ENCODE data around the gene CPNE1.
"Not testable (repeated sequence)": the region's sequence is repeated elsewhere in the genome, so short reads cannot be mapped to it uniquely, and the experiment has no call there.

The CPNE1 gene

DNA sequence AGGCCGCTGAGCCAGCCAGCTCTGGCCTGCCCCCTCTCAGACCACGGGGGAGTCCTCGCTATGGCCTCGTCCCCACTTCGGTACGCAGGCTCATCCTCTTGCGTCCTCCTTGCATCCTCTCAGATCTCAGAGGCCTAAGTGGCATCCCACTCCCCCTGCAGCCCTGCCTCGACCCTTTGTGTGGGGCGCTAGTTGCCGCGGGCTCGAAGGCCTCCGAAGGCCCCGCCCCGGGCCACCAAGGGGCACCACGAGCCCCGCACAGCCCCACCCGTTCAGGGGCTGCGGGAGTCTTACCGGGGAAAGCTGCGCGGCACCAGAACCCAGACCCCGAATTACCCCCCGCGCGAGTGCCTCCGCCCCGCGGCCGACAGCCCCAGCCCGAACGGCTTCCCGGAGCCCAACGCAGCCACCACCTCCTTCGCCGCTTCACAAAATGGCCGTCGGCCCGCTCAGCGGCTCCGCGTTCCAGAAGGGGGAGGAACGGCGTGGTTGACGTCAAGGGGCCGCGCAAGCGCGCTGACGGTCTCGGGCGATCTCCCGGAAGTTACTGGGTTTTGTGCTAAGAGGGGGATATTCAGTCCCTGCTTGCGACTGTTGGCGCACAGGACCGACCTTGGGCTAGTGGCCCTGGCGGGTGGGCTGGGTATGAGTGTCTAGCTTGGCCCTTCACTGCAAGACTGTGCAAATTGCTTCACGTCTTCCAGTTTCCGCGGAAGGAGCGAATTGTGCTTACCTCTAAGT is at the start of gene CPNE1, which contains the start of gene RBM12:
CPNE1 (minus strand) TSS at position 435 of the 741 bp plus-strand sequence. CDS start 31,977 bp downstream, outside the sequence.
RBM12 (minus strand) TSS at position 435 of the 741 bp plus-strand sequence. CDS start 9,578 bp downstream, outside the sequence.
- H3K9me3 ChIP-seq (ENCODE audit: low read depth, low read length) = 0 out of 2 replicates have a peak, but pooled peaks cover 3% of the 10 kb centered on the region
- peak; percentile 99 for TF ChIP-seq POLR2AphosphoS5 (IDR thresholded peaks at IDR 0.05; ENCODE audit: borderline replicate concordance, low read depth, low read length)
- no peak for TF ChIP-seq FOXP2 (optimal IDR thresholded peaks at IDR 0.05; ENCODE audit: control extremely low read depth, extremely low read length, insufficient read depth)
- TF ChIP-seq EZH2 (IDR thresholded peaks at IDR 0.05) = no peak
- peaks cover 26% of the 10 kb centered on the region for H3K36me3 ChIP-seq (ENCODE audit: insufficient read depth, low read length)
- DNase-seq (ENCODE audit: low read depth, low spot score) = peak; percentile 75
- peak within 1 kb of the TSS; percentile 99 for H3K9ac ChIP-seq (ENCODE audit: insufficient read length)
- peak within 1 kb of the TSS; percentile 96 for H3K4me3 ChIP-seq
- peak within 1 kb of the TSS; percentile 86 for H3K27ac ChIP-seq

DNA sequence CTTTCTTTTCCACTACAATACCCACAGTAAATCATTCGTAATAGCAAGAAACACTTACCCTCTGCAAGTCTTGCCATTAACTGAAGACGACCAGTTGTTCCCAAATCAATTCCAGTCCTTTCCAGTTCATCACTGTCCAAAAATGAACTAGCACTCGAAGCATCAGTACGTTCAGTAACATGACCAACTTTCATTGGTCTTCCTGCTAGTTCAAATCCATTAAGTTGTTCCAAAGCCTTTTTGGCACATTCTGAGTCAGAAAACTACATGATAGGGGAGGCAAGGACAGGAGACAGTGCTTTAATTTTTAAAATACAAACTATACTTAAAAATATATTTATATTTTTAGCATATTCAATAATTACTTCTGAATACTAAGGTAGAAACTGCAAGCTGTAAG is 49.4 kb upstream of the CPNE1 start:
- H3K9ac ChIP-seq (ENCODE audit: insufficient read length) = no peak overlapping the region
- no peak for DNase-seq (ENCODE audit: low read depth, low spot score)

DNA sequence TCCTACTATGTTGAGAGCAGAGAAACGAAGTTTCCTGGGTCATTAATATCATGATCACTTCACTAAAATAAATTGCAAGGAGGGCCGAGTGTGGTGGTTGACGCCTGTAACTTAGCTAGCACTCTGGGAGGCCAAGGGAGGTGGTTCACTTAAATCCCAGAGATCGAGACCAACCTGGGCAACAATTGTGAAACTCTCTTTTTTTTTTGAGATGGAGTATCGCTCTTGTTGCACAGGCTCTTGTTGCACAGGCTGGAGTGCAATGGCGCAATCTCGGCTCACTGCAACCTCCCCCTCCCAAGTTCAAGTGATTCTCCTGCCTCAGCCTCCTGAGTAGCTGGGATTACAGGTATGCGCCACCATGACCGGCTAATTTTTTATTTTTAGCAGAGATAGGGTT is 48.4 kb upstream of the CPNE1 start:
- not testable (repeated sequence) for H3K4me3 ChIP-seq; H3K9ac ChIP-seq (ENCODE audit: insufficient read length); H3K9me3 ChIP-seq (ENCODE audit: low read depth, low read length); DNase-seq (ENCODE audit: low read depth, low spot score)
- Histone ChIP-seq H3K27ac (peak overlapping the region; percentile 57; the same call in 1 of the 2 replicates), H3K36me3 (ENCODE audit: insufficient read depth, low read length) (peaks cover 98% of the 10 kb centered on the region)

More for the DNA sequence above, 49.4 kb upstream of the CPNE1 start:
- no peak overlapping the region for H3K4me3 ChIP-seq
- H3K36me3 ChIP-seq (ENCODE audit: insufficient read depth, low read length) = peaks cover 98% of the 10 kb centered on the region
- TF ChIP-seq EZH2 (IDR thresholded peaks at IDR 0.05) = no peak
- no peak for TF ChIP-seq FOXP2 (optimal IDR thresholded peaks at IDR 0.05; ENCODE audit: control extremely low read depth, extremely low read length, insufficient read depth)
- no peak; the same call in 1 of the 2 replicates for TF ChIP-seq POLR2AphosphoS5 (IDR thresholded peaks at IDR 0.05; ENCODE audit: borderline replicate concordance, low read depth, low read length)
- no peak overlapping the region; the same call in 1 of the 2 replicates for H3K27ac ChIP-seq
- no peaks in the 10 kb centered on the region for H3K9me3 ChIP-seq (ENCODE audit: low read depth, low read length)

DNA sequence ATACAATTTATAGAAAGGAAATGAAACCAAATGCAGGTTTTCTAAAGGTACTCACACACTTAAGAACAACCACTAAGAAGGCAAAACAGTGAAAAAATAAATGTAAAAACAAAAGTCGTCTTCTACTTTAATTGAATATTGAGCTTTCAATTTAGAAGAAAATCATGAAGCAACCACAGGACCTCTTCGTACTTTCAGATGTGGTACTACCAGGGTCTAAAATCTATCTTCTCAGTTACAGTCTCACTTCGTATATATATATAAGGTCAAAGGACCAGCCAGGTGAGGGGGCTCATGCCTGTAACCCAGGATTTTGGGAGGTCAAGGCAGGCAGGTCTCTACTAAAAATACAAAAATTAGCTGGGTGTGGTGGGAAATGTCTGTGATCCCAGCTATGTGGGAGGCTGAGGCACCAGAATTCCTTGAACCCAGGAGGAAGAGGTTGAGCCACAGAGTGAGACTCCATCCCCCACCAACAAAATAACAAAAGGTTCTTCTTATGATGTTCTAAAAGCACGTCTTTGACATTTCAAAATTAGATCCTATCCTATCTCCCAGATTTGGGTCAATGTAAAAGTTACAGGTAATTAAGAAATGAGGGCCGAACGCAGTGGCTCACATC is 47.0 kb upstream of the CPNE1 start:
- Histone ChIP-seq H3K9ac (ENCODE audit: insufficient read length) (no peak overlapping the region), H3K4me3 (no peak overlapping the region), H3K27ac (peak overlapping the region; percentile 78; the same call in 1 of the 2 replicates), H3K9me3 (ENCODE audit: low read depth, low read length) (no peaks in the 10 kb centered on the region), H3K36me3 (ENCODE audit: insufficient read depth, low read length) (peaks cover 94% of the 10 kb centered on the region)
- TF ChIP-seq POLR2AphosphoS5 (IDR thresholded peaks at IDR 0.05; ENCODE audit: borderline replicate concordance, low read depth, low read length) (no peak), EZH2 (IDR thresholded peaks at IDR 0.05) (no peak), FOXP2 (optimal IDR thresholded peaks at IDR 0.05; ENCODE audit: control extremely low read depth, extremely low read length, insufficient read depth) (no peak)
- DNase-seq (ENCODE audit: low read depth, low spot score) = no peak

DNA sequence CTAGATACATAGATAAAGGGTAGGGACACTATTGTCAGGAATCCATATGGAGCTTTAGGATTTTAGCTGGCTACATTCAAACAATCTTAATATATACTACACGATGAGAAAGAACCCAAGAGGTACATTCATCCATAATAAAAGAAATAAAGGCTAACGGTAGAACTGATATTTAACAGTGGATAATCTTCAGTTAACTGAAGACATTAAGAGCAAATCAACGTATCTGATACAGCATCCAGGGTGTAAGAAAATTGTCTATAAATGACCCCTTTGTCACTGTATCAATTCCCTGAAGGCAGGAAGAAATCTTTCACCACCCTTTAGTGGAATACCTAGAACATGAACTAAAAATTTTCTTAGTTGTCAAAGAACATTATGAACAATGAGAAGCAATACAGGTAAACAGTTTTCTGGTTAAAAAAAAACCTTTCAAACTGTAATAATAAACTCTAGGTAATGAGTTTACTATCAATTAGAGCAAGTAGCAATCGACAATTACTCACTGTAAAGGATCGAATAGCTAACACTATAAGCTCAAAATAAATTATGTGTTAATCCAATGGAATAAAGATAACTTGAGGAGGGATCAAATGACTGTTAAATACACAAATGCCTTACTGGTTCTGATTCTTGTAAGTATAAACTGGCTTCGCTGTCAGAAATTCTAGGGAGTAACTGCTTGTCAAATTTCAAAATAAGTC is 46.3 kb upstream of the CPNE1 start:
- peaks cover 94% of the 10 kb centered on the region for H3K36me3 ChIP-seq (ENCODE audit: insufficient read depth, low read length)

DNA sequence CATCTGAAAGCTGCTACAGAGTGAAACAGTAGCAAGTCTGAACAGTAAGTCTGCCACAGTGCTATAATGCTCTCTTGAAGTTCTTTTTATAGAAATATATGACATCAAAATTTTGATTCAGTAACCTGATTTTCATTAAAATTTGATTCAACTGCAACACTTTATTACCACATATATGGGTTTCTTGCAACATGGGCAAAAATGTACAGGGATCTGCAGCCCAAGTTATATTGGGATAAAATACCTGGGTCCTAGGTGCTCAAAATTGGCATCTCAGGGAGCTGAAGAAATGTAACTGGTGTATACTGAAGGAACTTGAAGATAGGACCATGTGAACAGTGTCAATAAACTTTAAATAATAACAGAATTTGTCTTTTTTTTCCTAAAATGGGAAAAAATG is 45.3 kb upstream of the CPNE1 start:
- peaks cover 94% of the 10 kb centered on the region for H3K36me3 ChIP-seq (ENCODE audit: insufficient read depth, low read length)
- TF ChIP-seq POLR2AphosphoS5 (IDR thresholded peaks at IDR 0.05; ENCODE audit: borderline replicate concordance, low read depth, low read length) = no peak
- no peak for TF ChIP-seq EZH2 (IDR thresholded peaks at IDR 0.05)
- no peak for TF ChIP-seq FOXP2 (optimal IDR thresholded peaks at IDR 0.05; ENCODE audit: control extremely low read depth, extremely low read length, insufficient read depth)
- no peak for DNase-seq (ENCODE audit: low read depth, low spot score)
- peak overlapping the region; percentile 78 for H3K27ac ChIP-seq
- no peaks in the 10 kb centered on the region for H3K9me3 ChIP-seq (ENCODE audit: low read depth, low read length)
- H3K4me3 ChIP-seq = no peak overlapping the region
- no peak overlapping the region for H3K9ac ChIP-seq (ENCODE audit: insufficient read length)

More for the DNA sequence above, 46.3 kb upstream of the CPNE1 start:
- no peak for TF ChIP-seq FOXP2 (optimal IDR thresholded peaks at IDR 0.05; ENCODE audit: control extremely low read depth, extremely low read length, insufficient read depth)
- TF ChIP-seq POLR2AphosphoS5 (IDR thresholded peaks at IDR 0.05; ENCODE audit: borderline replicate concordance, low read depth, low read length) = no peak
- TF ChIP-seq EZH2 (IDR thresholded peaks at IDR 0.05) = no peak
- Histone ChIP-seq H3K9me3 (ENCODE audit: low read depth, low read length) (no peaks in the 10 kb centered on the region), H3K9ac (ENCODE audit: insufficient read length) (peak overlapping the region; percentile 7), H3K27ac (peak overlapping the region; percentile 78; the same call in 1 of the 2 replicates), H3K4me3 (no peak overlapping the region)
- DNase-seq (ENCODE audit: low read depth, low spot score) = no peak

DNA sequence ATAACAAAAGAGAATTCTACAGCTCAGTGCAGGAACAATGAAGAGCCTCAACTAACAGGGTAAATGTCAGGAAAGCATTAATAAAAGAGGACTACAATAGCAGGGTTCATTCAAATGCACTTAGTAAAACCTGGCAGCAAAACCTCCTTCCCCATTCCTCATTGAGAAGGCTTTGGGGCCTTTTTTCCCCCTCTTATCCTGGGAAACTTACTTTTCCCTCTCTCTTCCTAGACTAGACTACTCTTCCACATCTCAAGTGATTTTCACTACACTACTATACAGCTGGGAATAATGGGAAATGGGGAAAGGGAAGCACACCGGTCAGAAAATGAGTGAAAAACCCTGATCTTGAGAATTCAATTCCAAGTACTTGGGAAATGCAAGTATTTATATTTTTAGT is 44.6 kb upstream of the CPNE1 start:
- no peak overlapping the region for H3K9ac ChIP-seq (ENCODE audit: insufficient read length)
- H3K36me3 ChIP-seq (ENCODE audit: insufficient read depth, low read length) = peaks cover 94% of the 10 kb centered on the region
- DNase-seq (ENCODE audit: low read depth, low spot score) = no peak
- H3K4me3 ChIP-seq = no peak overlapping the region
- H3K27ac ChIP-seq = peak overlapping the region; percentile 78
- TF ChIP-seq EZH2 (IDR thresholded peaks at IDR 0.05) (no peak), POLR2AphosphoS5 (IDR thresholded peaks at IDR 0.05; ENCODE audit: borderline replicate concordance, low read depth, low read length) (no peak; the same call in 1 of the 2 replicates), FOXP2 (optimal IDR thresholded peaks at IDR 0.05; ENCODE audit: control extremely low read depth, extremely low read length, insufficient read depth) (no peak)
- no peaks in the 10 kb centered on the region for H3K9me3 ChIP-seq (ENCODE audit: low read depth, low read length)

DNA sequence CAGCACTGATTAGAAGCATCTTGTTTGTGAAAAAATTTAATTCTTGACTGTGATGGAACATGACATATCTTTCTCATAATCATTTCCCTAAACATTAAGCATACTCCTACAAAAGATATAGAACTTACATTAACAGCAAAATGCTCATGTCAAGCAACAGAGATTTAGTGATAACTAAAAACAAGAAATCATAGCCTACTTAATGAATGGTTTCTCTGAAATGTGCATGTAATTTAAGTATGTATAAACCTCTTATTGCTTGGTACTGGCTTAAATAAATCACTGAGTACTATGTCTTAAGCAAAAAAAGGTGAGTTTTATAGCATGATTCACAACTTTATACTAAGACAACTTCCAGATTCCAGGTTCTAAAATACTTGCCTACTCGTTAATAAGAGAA is 43.8 kb upstream of the CPNE1 start:
- H3K9ac ChIP-seq (ENCODE audit: insufficient read length) = no peak overlapping the region
- H3K36me3 ChIP-seq (ENCODE audit: insufficient read depth, low read length) = peaks cover 94% of the 10 kb centered on the region
- H3K9me3 ChIP-seq (ENCODE audit: low read depth, low read length) = no peaks in the 10 kb centered on the region
- peak overlapping the region; percentile 61 for H3K27ac ChIP-seq
- no peak for DNase-seq (ENCODE audit: low read depth, low spot score)
- TF ChIP-seq POLR2AphosphoS5 (IDR thresholded peaks at IDR 0.05; ENCODE audit: borderline replicate concordance, low read depth, low read length) = no peak
- TF ChIP-seq EZH2 (IDR thresholded peaks at IDR 0.05) = no peak
- TF ChIP-seq FOXP2 (optimal IDR thresholded peaks at IDR 0.05; ENCODE audit: control extremely low read depth, extremely low read length, insufficient read depth) = no peak
- no peak overlapping the region for H3K4me3 ChIP-seq

DNA sequence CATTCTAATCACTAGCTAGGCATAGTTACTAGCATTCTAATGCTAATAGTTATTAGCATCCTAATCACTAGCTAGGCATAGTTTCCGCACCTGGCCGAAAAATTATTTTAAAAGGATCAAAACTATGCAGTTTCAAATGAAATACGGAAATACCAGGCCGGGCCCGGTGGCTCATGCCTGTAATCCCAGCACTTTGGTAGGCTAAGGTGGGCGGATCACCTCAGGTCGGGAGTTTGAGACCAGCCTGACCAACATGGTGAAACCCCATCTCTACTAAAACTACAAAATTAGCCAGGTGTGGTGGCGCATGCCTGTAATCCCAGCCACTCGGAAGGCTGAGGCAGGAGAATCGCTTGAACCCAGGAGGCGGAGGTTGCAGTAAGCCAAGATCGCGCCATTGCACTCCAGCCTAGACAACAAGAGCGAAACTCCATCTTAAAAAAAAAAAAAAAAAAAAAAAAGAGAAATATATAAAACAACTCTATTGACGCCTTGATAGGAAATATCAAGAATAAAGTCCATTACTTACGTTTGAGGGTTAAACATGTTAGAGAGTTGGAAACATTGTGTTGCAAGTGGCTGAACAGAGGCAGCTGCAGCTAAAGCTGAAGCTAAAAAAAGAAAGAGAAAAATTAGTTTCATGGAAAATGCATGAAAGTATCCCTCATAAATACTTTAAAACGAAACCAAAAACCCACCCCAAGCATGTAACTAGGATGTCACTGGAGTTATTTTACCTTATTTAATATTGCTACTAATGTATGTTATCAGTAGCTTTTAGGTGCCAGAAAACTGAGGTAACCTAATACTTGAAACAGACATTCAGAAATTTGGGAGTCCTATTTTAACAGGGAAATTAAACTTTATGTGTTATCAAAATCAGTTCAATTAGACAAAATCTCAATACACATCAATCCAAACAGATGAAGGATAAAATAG is 42.2 kb upstream of the CPNE1 start:
- H3K9ac ChIP-seq (ENCODE audit: insufficient read length); H3K4me3 ChIP-seq; H3K9me3 ChIP-seq (ENCODE audit: low read depth, low read length); DNase-seq (ENCODE audit: low read depth, low spot score): not testable (repeated sequence)
- H3K27ac ChIP-seq = peak overlapping the region; percentile 55; the same call in 1 of the 2 replicates
- peaks cover 96% of the 10 kb centered on the region for H3K36me3 ChIP-seq (ENCODE audit: insufficient read depth, low read length)

Measured in SK-N-MC (cell line).